ENCODE results near the gene TAT.

Gene TAT

GRCh38 chr16:71536752-71537499, 40.0 kb downstream of the TAT start:
- no peak for DNase-seq

- no peak for DNase-seq
Observed at GRCh38 chr16:71532366-71532765, 44.5 kb downstream of the TAT start.

DNA sequence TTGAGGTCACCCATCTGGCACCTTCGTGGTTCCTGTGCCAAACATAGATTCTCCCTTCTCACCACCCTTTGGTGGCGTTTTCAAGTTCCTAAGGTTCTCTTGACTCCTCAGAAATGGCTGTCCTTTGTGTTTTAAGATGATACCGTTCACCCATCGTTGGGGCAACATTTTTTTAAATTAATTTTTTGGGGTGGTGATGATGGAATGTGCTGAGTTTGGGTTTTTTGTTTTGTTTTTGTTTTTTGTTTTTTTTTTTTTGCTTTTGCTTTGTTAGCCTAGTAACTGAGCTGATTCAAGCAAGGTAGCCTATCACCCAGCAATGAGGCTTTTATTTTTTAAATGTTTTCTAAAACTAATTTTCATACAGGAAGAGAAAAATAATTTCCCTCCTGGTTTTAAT, 48.0 kb downstream of the TAT start:
- DNase-seq, result no peak

DNA sequence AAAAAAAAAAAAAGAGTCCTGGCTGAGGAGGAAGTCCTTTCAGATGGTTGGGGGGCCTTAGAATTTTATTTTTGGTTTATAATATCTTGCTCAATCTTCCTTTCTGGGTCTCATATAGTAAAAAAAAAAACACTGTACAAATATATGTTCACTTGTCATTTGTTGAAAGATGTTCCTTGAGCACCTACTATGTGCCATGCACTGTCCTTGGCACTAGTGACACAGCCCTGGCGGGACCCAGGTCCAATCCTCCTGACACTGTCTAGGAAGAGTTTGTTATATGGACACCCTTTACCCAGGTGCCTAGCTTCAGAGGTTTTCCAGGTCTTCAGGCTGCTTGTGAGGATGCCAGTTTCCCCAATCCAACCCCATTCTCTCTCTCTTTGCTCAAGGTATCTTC, 48.6 kb downstream of the TAT start:
- DNase-seq, result no peak

DNA sequence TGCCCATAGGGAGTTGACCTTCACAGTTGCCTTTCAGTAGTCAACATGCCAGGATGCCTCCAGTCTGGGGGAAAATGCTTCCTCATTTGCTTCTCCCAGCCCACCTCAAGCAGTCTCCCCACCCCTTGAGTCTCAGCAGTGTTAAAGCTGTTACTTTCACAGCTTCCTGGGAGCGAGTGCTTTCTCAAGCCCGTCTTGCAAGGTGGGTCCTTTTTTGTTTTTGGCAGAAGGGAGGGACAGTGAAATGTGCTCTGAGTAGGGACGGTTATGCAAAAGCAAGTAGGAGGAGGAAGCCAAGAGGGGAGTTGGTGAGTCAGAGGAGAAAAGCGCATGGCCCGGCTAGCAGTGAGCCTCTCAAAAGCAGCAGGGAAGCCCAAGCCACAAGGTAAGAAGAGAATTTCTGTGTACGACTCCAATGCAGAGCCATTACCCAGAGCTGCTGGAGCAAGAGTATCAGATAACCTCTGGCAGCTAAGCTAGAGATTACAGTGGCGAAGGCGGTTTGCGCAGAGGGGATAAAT, 50.7 kb downstream of the TAT start, which contains the start of gene CHST4:
TSS of gene CHST4 (plus strand) at position 316 of the 521 bp plus-strand sequence. CDS start 10,252 bp downstream, outside the sequence.
- DNase-seq, result no peak

DNA sequence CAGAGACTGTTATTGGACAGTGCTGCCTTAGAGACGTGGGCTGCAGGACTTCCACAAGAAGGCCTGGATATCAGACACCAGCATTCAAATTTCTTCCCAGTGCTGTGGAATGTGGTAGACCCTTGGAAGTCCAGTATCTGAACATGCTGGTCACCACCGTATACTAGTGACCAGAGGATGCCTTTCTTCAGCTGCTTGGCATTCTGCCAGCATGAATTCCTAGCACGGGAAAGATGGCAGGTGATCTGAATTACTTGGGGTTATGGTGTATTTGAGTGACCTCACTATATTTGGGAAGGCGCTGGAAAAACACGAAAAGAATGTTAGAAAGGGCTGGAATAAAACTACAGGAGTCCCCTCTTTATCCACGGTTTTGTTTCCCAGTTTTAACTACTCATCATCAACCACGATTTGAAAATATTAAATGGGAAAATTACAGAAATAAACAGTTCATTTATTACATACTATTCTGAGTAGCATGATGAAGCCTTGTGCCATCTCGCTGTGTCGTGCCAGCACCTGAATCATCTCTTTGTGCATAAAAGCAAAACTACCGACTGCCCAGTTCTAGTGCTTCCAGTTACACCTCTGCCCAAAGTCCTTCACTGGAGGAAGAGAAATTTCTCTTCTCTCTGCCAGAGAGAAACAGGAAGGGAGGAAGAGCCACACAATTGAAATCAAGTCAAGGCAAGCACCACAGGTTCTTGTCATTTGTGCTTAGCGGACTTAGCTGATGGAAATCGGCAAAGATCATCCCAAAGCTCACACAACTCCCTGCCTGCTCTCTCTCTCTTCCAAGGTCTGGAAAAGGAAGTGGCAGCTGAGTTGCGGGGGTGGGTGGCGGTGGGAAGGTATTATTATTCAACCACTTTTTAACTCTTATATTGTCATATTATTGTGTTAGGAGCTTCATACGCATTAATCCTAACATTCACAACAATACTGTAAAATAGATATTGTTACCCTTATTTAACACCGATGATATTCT, 52.0 kb downstream of the TAT start:
- DNase-seq, result no peak

DNA sequence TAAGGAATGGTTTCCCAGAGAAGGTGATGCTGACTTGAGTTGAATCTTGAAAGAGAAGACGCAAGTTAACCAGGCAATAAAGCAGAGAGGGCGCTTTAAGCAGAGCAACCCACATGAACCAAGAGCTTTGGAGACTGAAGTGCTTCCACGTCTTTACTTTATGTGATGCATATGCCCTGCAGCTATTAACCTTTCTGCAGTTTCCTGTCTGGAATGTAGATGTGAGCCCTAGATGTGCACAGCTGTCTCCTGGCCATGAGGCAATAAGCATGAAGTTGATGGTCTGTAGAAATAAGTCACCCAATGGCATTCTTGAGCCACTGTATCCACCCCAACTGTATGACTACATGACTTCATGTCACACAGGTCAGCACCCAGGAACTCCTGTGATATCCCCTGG, 56.3 kb downstream of the TAT start:
- no peak for DNase-seq

Data from GOT3 (cell line).